HL-60 (cell line): ENCODE data around the gene BPIFB3.

Experiments
- POLR2AphosphoS5 ChIP-seq: IDR thresholded peaks from 2 replicates; pipeline ENCODE4 v1.6.1; 2012; ENCODE audit warnings: low read depth
- TF ChIP-seq, protein P1 (sequence below): IDR thresholded peaks from one replicate; pipeline ENCODE4 v1.5.1; 2011; ENCODE audit warnings: low read length, control low read depth, inconsistent platforms; ENCODE audit not compliant: insufficient read depth

GRCh38 chr20:33093074-33093473 is 39.4 kb downstream of the BPIFB3 start:
- TF ChIP-seq POLR2AphosphoS5 = no peak
- TF ChIP-seq, protein P1, sequence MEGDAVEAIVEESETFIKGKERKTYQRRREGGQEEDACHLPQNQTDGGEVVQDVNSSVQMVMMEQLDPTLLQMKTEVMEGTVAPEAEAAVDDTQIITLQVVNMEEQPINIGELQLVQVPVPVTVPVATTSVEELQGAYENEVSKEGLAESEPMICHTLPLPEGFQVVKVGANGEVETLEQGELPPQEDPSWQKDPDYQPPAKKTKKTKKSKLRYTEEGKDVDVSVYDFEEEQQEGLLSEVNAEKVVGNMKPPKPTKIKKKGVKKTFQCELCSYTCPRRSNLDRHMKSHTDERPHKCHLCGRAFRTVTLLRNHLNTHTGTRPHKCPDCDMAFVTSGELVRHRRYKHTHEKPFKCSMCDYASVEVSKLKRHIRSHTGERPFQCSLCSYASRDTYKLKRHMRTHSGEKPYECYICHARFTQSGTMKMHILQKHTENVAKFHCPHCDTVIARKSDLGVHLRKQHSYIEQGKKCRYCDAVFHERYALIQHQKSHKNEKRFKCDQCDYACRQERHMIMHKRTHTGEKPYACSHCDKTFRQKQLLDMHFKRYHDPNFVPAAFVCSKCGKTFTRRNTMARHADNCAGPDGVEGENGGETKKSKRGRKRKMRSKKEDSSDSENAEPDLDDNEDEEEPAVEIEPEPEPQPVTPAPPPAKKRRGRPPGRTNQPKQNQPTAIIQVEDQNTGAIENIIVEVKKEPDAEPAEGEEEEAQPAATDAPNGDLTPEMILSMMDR = no peak
